GM12878 (cell line): ENCODE results near the gene VEPH1. TPM values are rescaled to one million over a fixed set of nuclear protein-coding genes. Genes with fewer than 3 reads are reported as not detected.

Experiments used
- ATAC-seq: fragments of 200-7000 bp; cut with Tn5 transposase; 3 replicates; pipeline ENCODE4 v1.9.1; 2020; ENCODE audit warnings: mild to moderate bottlenecking, moderate library complexity
- BruUV-seq: library from RNA; stranded (reverse); fragments of 400-500 nt; replicated peaks from 2 replicates; lab custom pipeline; 2021; lab: Mats Ljungman, UMichigan
- CTCF ChIA-PET: fragments of 300-600 bp; sonication (Branson Sonifier 250); formaldehyde crosslinking; extraction: SDS; loops from one replicate; lab custom pipeline; 2021; ENCODE audit warnings: inconsistent platforms; lab: Yijun Ruan, JAX
- POLR2A ChIA-PET: fragments of 350-600 bp; formaldehyde crosslinking; extraction: SDS; loops from one replicate; lab custom pipeline; 2021; ENCODE audit warnings: inconsistent platforms; lab: Charles Lee
- RAD21 ChIA-PET: fragments of 300-600 bp; sonication (Branson Sonifier 250); formaldehyde crosslinking; loops from one replicate; lab custom pipeline; 2023; ENCODE audit warnings: antibody characterized with exemption; ENCODE audit not compliant: unreplicated experiment; lab: Charles Lee
- SMC1A ChIA-PET: fragments of 300-600 bp; sonication (Branson Sonifier 250); formaldehyde crosslinking; loops from one replicate; lab custom pipeline; 2023; ENCODE audit not compliant: unreplicated experiment, uncharacterized antibody; lab: Charles Lee
- DNase-seq: peaks from one replicate; pipeline ENCODE4 v3.0.0-alpha.2; 2011; ENCODE audit warnings: low read depth, low spot score
- FAIRE-seq: peaks from 3 replicates; lab custom pipeline; 2011; peaks lifted over from hg19 to GRCh38; lab: Jason Lieb, UNC
- H2AFZ ChIP-seq: 2 replicates; pipeline ENCODE4 v1.6.0; 2011; ENCODE audit warnings: low read depth, low read length, control low read depth; ENCODE audit not compliant: control insufficient read depth
- H3K27ac ChIP-seq: 2 replicates; pipeline ENCODE4 v1.5.1; 2011; ENCODE audit warnings: control low read depth; ENCODE audit not compliant: control insufficient read depth, insufficient read depth
- H3K27me3 ChIP-seq, 2 experiments: replicated peaks in 1 of 2; 2 replicates each; pipeline versions ENCODE4 v1.6.0 to v1.6.1; 2011; ENCODE audit warnings: low read length in 1 of 2; ENCODE audit not compliant: control insufficient read depth in 2 of 2, insufficient read depth in 2 of 2
- H3K36me3 ChIP-seq, 2 experiments: 2 replicates each; pipeline ENCODE4 v1.5.1; 2011; ENCODE audit warnings: low read length in 1 of 2; ENCODE audit not compliant: control insufficient read depth in 2 of 2, insufficient read depth in 2 of 2
- H3K4me1 ChIP-seq: 2 replicates; pipeline ENCODE4 v1.6.1; 2011; ENCODE audit warnings: mild to moderate bottlenecking, low read length, moderate library complexity, mixed read lengths; ENCODE audit not compliant: control insufficient read depth, insufficient read depth
- H3K4me2 ChIP-seq: 2 replicates; pipeline ENCODE4 v1.6.0; 2011; ENCODE audit warnings: control low read depth; ENCODE audit not compliant: control insufficient read depth, insufficient read depth
- H3K4me3 ChIP-seq: fragments of 200-600 bp; sonication (generic); 2 replicates; pipeline ENCODE4 v1.5.1; 2016
- H3K79me2 ChIP-seq: 2 replicates; pipeline ENCODE4 v1.6.0; 2011; ENCODE audit warnings: low read length; ENCODE audit not compliant: control insufficient read depth, insufficient read depth
- H3K9ac ChIP-seq: 2 replicates; pipeline ENCODE4 v1.8.0; 2011; ENCODE audit warnings: low read length, control low read depth, mixed read lengths; ENCODE audit not compliant: control insufficient read depth, insufficient read depth
- H3K9me3 ChIP-seq: replicated peaks from 3 replicates; pipeline ENCODE4 v1.5.1; 2011; ENCODE audit warnings: mild to moderate bottlenecking, low read length; ENCODE audit not compliant: control insufficient read depth, insufficient read depth
- H4K20me1 ChIP-seq: 2 replicates; pipeline ENCODE4 v1.6.0; 2011; ENCODE audit not compliant: control insufficient read depth, insufficient read depth
- BACH1 ChIP-seq: fragments of 450-650 bp; IDR thresholded peaks from 2 replicates; pipeline ENCODE4 v1.6.1; 2017; ENCODE audit warnings: mild to moderate bottlenecking, borderline replicate concordance
- BHLHE40 ChIP-seq, 2 experiments: fragments of 450-650 bp in 1 of 2; IDR thresholded peaks; 2 replicates each; pipeline ENCODE4 v1.6.1; 2011 to 2017; ENCODE audit warnings: low read depth in 2 of 2, borderline replicate concordance in 1 of 2, improper control_type of control experiment in 1 of 2, low read length in 1 of 2, mild to moderate bottlenecking in 1 of 2
- CHD1 ChIP-seq: IDR thresholded peaks from 2 replicates; pipeline ENCODE4 v1.6.1; 2012; ENCODE audit warnings: low read depth, low read length, improper control_type of control experiment
- HDGF ChIP-seq: fragments of 450-650 bp; IDR thresholded peaks from 2 replicates; pipeline ENCODE4 v1.6.1; 2016; ENCODE audit warnings: antibody characterized with exemption
- IKZF2 ChIP-seq, 2 experiments: fragments of 450-650 bp; IDR thresholded peaks; 2 replicates each; pipeline ENCODE4 v1.6.1; 2017; ENCODE audit warnings: mild to moderate bottlenecking in 2 of 2, moderate library complexity in 2 of 2
- NKRF ChIP-seq: fragments of 450-650 bp; conservative IDR thresholded peaks from 2 replicates; pipeline ENCODE4 v1.6.1; 2017; ENCODE audit warnings: mild to moderate bottlenecking, moderate library complexity
- SMC3 ChIP-seq: IDR thresholded peaks from 2 replicates; pipeline ENCODE4 v1.6.1; 2011; ENCODE audit warnings: low read length, improper control_type of control experiment, borderline replicate concordance
- ZBTB11 ChIP-seq: fragments of 450-650 bp; formaldehyde crosslinking; IDR thresholded peaks from 2 replicates; pipeline ENCODE4 v1.5.0; 2022; ENCODE audit warnings: mild to moderate bottlenecking, missing genetic modification characterization
- WGBS: methylation state at CpG from one replicate; pipeline ENCODE4 v1.1.6; 2016; ENCODE audit warnings: low lambda C conversion rate; ENCODE audit not compliant: insufficient replicate concordance, insufficient coverage; ENCODE audit errors: missing lambda C conversion rate; 5-methylcytosine and 5-hydroxymethylcytosine counted together
- in situ Hi-C: fragments of 300-500 bp; cut with MboI; formaldehyde crosslinking; loops from 9 replicates; pipeline ENCODE4 v1.14.3; 2018; ENCODE audit warnings: mixed read lengths
- intact Hi-C: fragments of 100-400 bp; cut with micrococcal nuclease; formaldehyde crosslinking; loops from one replicate; pipeline ENCODE4 v1.14.2; 2022; ENCODE audit not compliant: unreplicated experiment
- polyA plus RNA-seq, 11 experiments: library from polyadenylated mRNA; depleted of rRNA in 4 of 11; unstranded in 6 of 11; stranded (reverse) in 5 of 11; fragments of >200 nt; fragmentation: Nextera tagmentation in 4 of 11; fragmentation: Illumina TruSeq in 1 of 11; extraction: Ambion mirVana in 4 of 11; extraction: Trizol in 1 of 11; gene quantifications; 1 replicate in 1 of 11; 2 replicates in 10 of 11; pipeline versions ENCODE4 v1.2.1 to v1.2.3, GENCODE V29; 2011 to 2016; ENCODE audit warnings: inconsistent platforms in 2 of 11, missing spikeins in 2 of 11, low read depth in 1 of 11
- total RNA-seq, 4 experiments: library from RNA; depleted of rRNA in 3 of 4; stranded (reverse); fragments of >200 nt in 3 of 4; fragmentation: Illumina TruSeq in 1 of 4; extraction: Trizol in 1 of 4; gene quantifications; 2 replicates each; pipeline versions ENCODE4 v1.2.1 to v1.2.3, GENCODE V29; 2013 to 2021
- TF ChIP-seq, protein P1 (sequence below): IDR thresholded peaks from 2 replicates; pipeline ENCODE4 v1.6.1; 2011; ENCODE audit warnings: borderline replicate concordance, low read depth, mild to moderate bottlenecking, moderate library complexity, mixed read lengths, low read length; ENCODE audit not compliant: insufficient read depth; ENCODE audit errors: extremely low read length
- TF ChIP-seq, protein P2 (sequence below): fragments of 450-650 bp; IDR thresholded peaks from 2 replicates; pipeline ENCODE4 v1.6.1; 2016; ENCODE audit warnings: mild to moderate bottlenecking

Gene VEPH1
- total and polyA plus RNA-seq, 10 of the 15 experiments (the other 5 are each of a cell fraction or from before 2014, with no cell fraction given) = 0.04 to 0.26 (median 0.17) TPM; not detected in 7

DNA sequence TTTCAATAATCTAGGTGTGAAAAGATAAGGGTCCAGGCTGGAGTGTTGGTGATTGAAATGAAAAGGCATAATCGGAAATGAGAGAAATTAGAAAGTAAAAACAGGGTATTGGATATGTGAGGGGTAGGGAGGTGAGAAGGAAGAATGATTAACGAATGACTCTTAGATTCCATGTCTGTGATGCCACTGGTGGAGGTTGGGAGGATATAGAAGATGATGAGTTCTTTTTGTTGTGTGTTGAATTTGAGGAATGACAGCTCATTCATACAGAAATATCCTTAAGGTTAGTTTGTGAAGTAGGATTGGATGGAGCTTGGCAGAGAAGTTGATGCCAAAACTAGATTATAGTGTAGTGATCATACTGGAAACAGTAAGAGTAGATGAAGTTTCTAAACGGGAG is 271.1 kb downstream of the VEPH1 start:
- Histone ChIP-seq H3K79me2 (no peaks in the 10 kb centered on the region), H3K36me3 (no peaks in the 10 kb centered on the region), H3K9ac (no peak overlapping the region), H4K20me1 (no peaks in the 10 kb centered on the region), H3K4me3 (no peak overlapping the region), H3K27ac (no peak overlapping the region), H3K9me3 (no peaks in the 10 kb centered on the region), H3K4me2 (no peak overlapping the region), H2AFZ (no peak overlapping the region), H3K27me3 (no peaks in the 10 kb centered on the region; a peak in 2 of 4 replicates), H3K4me1 (no peaks in the 10 kb centered on the region)
- RAD21 ChIA-PET = no interaction called here
- CTCF ChIA-PET = interaction anchor here (0.5 to 1.9 kb wide), 5 partner anchors 9 to 99 kb away, joined by 4 to 7 read pairs (median 4); no protein-coding TSS in a partner anchor
- FAIRE-seq (no peak), ATAC-seq (no peak), DNase-seq (no peak)
- in situ Hi-C loops (no loop called here), intact Hi-C loops (no loop called here)
- WGBS = 49% methylated on average over 3 of the region's 3 CpGs
- SMC1A ChIA-PET = interaction anchor here (1.3 kb wide), 1 partner anchor 7 kb away, joined by 3 read pairs; no protein-coding TSS in a partner anchor
- no TSS peak for BruUV-seq
- TF ChIP-seq, protein P1, sequence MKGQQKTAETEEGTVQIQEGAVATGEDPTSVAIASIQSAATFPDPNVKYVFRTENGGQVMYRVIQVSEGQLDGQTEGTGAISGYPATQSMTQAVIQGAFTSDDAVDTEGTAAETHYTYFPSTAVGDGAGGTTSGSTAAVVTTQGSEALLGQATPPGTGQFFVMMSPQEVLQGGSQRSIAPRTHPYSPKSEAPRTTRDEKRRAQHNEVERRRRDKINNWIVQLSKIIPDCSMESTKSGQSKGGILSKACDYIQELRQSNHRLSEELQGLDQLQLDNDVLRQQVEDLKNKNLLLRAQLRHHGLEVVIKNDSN = no peak
- no peak for TF ChIP-seq IKZF2 (IDR thresholded peaks at IDR 0.05)
- TF ChIP-seq, protein P2, sequence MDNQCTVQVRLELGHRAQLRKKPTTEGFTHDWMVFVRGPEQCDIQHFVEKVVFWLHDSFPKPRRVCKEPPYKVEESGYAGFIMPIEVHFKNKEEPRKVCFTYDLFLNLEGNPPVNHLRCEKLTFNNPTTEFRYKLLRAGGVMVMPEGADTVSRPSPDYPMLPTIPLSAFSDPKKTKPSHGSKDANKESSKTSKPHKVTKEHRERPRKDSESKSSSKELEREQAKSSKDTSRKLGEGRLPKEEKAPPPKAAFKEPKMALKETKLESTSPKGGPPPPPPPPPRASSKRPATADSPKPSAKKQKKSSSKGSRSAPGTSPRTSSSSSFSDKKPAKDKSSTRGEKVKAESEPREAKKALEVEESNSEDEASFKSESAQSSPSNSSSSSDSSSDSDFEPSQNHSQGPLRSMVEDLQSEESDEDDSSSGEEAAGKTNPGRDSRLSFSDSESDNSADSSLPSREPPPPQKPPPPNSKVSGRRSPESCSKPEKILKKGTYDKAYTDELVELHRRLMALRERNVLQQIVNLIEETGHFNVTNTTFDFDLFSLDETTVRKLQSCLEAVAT = no peak
- no peak for TF ChIP-seq SMC3
- TF ChIP-seq BHLHE40 (IDR thresholded peaks at IDR 0.05; ENCODE audit: borderline replicate concordance in 1 of 2, low read depth in 2 of 2, low read length in 1 of 2) = no peak
- no peak for TF ChIP-seq BACH1
- TF ChIP-seq ZBTB11 = no peak
- TF ChIP-seq NKRF = no peak
- no peak for TF ChIP-seq CHD1
- TF ChIP-seq HDGF = no peak
- POLR2A ChIA-PET = no interaction called here
